HG03139 (cell line): ENCODE results near the gene CHRNG.
"Not testable (repeated sequence)": the region's sequence is repeated elsewhere in the genome, so short reads cannot be mapped to it uniquely, and the experiment has no call there.

Experiments used
- ATAC-seq: cut with Tn5 transposase; IDR thresholded peaks from one replicate; pipeline ENCODE4 v1.9.1; 2021; ENCODE audit not compliant: unreplicated experiment

Gene CHRNG

DNA sequence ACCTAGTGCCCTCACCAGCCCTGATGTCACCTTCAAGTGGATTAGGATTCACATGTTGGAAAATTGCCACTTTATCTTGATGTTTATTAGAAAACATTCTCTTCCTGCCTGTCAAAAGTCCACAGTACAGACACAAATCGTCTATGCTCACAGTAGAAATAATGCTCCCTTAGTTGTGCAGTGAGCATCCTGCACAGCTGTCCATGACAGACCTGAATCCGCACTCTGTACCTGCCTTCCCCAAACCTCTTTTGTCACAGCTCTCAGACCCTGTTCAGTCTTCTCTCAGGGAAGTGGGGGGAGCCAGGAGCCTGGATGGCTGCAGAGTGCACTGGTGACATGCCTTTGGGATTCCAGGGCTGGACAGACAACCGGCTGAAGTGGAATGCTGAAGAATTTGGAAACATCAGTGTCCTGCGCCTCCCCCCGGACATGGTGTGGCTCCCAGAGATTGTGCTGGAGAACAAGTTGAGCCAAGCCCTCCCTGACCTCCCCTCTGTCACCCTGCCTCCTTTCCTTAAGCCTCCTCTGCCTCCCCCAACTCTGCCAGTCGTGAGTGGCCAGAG, 11.5 kb upstream of the CHRNG start:
- no peak for ATAC-seq

DNA sequence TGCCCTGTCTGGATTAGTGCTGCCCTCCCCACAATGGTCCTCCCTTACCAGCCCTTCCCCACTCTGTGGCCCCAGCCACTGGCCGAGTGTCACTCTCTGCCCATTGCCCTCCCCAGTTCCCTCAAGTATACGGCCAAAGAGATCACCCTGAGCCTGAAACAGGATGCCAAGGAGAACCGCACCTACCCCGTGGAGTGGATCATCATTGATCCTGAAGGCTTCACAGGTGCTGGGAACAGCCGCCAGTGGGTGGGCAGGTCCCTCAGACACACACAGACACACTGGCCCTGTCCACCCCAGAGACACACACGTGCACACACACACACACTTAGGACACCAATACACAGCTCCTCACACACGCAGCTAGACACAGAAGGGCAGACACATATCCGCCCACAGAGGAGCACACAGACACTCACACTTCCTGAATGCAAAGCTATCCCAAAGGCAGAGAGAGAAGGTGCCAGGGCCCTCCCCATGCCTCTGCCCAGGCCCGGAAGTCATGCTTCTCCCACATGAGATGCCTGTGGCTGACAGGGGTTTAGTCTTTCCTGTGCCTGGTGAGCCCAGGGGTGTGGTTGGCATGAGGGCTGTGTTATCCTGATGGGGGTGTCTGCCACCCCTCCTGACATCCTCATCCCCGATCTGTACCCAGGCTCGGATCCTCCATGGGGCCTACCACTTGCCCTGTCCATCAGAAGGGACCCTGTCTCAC, 10.6 kb upstream of the CHRNG start:
- no peak for ATAC-seq

DNA sequence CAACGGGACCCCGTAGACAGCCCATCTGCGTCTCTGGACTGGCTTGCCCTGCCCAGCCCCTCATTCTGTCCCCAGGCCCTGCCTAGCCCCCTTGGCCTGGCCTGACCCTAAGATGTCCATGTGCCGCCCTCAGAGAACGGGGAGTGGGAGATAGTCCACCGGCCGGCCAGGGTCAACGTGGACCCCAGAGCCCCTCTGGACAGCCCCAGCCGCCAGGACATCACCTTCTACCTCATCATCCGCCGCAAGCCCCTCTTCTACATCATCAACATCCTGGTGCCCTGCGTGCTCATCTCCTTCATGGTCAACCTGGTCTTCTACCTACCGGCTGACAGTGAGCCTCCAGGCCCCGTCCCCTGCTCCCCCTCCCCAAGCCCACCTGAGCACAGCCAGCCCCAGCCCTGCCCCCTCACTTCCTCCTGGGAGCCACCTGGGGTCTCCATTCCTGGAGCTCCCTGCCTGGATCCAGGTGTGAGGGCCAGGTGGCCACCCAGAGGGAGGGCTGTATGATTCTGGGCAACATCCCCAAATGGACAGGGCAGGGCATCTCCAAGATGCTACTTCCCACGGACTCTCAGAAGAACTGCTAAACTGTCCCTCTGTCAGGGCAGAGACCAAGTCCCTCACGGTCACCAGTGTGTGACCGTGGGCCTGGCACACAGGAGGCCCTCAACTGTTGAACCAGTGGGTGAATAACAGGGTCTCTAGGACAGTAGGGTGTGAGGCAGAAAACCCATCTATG, 9.5 kb upstream of the CHRNG start:
- ATAC-seq = no peak

DNA sequence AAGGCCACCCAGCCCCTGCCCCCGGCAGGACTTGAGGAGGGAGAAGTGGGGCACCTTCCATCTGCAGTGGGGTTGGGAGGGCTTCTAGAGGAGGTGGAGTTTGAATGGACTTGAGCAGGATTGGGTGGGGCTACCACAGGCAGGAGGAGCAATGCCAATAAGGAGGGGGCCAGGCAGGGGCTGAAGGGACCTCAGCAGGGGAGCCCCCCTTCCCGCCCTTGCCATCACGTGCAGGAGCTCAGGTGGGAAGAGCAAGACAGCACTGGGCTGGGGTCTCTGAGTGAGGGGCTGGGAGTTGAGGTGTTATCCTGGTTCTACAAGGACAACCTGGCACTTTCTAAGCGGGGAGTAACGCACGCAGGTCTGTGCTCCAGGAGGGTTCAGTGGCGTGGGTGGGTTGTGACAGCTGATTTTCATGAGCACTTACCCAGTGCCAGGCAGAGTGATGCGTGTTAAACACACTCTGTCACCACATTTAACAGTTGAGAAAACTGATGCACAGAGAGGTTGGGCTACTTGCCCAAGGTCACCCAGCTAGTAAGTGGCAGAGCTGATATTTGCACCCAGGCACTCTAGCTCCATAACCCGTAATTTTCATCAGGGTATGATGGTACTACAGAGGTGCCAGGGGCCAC, 8.7 kb upstream of the CHRNG start:
- ATAC-seq = no peak

DNA sequence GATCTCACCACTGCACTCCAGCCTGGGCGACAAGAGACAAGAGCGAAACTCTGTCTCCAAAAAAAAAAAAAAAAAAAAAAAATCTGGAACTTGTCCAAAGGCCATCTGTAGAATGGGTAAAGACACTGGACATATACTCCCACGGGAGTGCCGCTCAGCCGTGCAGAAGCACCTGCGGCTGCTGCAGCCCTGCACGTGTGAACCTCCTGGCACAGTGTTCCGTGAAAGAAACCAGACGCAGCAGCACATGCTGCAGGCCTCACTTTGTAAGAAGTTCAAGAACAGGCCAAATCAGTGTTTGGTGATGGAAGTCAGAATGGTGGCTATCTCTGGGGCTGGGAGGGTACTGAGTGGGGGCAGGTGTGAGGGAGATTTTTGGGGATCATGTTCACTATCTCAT, 7.1 kb upstream of the CHRNG start:
- no peak for ATAC-seq

DNA sequence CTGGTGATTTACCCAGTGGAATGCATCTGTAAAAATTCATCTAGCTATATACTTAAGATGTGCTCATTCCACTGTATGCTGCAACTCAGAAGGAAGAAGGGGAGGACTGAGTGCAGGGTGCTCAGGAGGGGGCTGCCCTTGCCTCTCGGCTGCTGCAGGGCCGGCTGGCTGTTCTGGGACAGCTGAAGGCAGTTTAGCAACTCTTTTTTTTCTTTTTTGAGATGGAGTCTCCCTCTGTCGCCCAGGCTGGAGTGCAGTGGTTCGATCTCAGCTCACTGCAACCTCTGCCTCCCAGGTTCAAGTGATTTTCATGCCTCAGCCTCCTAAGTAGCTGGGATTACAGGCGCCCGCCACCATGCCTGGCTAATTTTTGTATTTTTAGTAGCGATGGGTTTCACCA, 6.7 kb upstream of the CHRNG start:
- ATAC-seq = not testable (repeated sequence)

DNA sequence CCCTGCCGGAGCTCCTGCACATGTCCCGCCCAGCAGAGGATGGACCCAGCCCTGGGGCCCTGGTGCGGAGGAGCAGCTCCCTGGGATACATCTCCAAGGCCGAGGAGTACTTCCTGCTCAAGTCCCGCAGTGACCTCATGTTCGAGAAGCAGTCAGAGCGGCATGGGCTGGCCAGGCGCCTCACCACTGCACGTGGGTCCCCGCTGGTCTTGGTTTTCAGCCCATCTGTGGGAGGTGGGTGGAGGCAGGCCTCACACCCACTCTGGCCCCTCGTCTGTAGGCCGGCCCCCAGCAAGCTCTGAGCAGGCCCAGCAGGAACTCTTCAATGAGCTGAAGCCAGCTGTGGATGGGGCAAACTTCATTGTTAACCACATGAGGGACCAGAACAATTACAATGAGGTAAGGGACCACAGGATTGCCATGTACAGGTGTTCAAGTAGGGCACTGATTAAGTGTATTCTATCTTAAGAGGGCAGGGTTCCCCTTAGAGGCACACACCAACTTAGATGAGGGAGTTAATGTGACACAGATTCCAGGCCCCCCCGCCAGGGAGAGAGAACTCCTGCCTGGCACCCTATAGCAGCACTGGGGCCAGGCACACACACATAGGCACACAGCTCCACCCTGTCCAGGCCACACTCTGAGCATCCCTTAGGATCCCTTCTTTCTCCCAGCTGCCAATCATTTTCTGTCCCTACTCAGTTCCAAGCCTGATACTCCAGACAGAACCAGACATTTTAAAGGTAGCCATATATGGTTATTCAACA, 5.4 kb upstream of the CHRNG start:
- no peak for ATAC-seq

DNA sequence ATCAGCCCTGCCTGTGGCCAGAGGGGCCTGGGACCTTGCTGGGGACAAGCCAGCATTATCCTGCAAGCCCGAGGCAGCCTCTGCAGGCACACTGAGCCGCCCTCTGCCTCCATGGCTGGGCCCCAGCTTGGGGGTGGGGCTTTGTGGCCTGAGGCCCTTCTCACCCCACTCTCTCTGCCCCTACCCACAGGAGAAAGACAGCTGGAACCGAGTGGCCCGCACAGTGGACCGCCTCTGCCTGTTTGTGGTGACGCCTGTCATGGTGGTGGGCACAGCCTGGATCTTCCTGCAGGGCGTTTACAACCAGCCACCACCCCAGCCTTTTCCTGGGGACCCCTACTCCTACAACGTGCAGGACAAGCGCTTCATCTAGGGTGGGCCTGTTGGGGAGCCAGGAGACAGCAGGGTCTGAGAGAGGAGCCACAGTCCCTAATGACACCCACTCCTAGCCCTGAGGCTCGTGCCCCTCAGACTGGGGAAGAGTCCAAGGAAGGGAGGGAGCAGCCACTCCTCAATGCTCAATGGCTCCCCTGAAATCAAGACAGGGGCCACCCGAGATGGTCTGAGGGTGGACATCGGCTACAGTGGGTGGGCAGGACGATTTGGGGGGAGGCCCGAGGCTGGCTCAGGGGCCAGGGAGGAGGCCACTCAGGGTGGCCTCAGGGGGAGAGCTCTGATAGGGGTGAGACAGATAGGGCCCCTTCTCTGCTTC, 4.4 kb upstream of the CHRNG start:
- ATAC-seq = no peak

DNA sequence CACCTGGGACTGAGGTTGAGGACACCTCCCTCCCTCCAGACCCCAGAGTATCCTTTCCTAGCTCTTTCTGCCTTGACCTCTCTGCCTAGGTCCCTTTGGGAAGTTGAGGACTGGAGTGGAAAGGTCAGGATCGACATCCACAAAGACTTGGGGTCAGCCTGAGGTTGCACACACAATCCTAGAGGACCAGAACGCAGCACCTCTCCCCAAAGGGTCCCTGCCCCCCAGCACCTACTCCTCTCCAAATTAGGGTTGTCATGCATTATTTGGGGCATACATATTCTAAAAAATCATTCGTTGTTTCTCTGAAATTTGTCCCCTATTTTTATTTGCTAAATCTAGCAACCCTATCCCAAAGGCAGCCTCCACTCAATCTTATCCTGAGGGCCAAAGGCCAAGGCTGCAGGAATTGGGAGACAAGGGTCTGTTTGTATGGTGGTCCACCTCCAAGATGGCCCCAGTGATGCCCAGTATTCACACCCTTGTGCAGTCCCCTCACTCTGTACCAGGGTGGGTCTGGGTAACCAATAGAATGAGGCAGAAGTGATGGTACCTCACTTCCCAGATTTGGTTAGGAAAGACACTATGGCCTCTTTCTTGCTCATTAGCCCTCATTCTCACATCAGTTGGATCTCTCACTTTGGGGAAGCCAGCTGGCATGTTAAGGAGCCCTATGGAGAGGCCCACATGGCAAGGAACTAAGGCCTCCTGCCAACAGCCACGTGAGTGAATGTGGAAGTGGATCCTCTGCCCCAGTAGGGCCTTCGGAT, 3.5 kb upstream of the CHRNG start:
- no peak for ATAC-seq

DNA sequence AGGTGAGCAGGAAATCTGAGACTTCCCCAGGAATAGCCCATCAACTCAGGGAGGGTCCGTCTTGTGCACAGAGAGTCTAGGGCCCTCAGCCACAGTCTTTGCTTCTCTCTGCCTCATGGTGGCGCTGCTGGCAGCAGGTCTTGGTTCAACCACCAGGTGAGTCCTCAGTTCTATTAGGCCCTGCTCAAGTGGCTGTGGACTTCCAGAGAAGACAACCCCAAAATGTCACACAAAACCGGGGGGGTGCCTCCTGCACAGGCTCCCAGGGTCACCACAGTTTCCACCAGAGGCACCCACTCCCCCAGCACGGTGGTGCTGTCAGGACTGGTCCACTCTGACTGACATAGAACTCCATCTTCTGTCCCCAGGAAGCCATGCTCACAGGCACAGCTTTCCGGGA, 2.4 kb upstream of the CHRNG start:
- no peak for ATAC-seq

DNA sequence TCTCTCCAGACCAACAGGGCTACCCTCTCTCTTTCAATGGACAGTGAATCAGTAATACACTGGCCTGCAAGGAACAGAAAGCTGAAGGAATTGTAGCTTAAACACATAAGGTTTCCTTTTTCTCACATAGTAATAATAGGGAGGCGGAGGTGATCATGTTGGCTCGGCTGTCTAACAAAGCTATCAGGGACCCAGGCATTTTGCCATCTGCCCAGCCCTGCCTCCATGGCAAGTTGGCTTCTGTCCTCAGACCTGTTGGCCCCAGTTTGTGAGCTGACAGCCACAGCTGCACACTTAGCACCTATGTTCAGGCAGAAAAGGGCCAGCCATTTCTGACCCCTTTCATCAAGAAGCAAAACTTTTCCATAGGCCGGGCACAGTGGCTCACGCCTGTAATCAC, 2.0 kb upstream of the CHRNG start:
- ATAC-seq = no peak

DNA sequence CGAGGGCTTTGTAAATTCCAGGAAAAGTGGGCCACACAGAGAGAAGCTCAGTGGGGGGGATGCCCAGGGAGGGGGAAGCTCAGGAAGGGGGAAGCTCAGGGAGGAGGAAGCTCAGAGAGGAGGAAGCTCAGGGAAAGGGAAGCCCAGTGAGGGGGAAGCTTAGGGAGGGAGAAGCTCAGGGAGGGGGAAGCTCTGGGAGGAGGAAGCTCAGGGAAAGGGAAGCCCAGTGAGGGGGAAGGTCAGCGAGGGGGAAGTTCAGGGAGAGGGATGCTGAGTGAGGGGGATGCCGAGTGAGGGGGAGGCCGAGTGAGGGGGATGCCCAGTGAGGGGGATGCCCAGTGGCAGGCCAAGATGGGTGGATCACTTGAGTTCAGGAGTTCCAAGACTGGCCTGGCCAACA, 821 bp upstream of the CHRNG start:
- no peak for ATAC-seq

DNA sequence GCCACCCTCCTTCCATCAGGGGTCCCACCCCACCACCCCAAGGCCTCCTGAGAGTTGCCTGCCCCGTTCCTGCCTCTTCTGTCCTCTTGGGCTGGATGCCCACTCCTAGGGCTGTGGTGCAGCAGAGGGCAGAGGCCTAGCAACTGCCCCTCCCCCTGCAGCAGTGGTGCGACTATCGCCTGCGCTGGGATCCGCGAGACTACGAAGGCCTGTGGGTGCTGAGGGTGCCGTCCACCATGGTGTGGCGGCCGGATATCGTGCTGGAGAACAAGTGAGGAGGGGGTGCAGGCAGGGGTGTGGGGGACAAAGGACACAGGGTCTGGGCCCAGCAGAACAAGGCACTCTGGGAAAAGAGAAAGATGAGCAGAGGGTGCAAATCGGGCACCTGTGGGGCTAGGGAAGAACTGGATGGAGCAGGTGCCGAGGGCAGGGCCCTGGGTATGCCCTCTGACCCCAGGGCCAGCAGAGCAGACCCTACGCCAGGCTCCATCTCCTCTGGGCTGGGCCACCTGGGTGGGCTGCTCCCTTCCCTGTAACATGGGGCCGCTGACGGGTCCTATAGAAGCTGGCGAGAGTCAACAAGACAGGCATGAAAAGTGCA, 1.0 kb downstream of the CHRNG start:
- no peak for ATAC-seq

DNA sequence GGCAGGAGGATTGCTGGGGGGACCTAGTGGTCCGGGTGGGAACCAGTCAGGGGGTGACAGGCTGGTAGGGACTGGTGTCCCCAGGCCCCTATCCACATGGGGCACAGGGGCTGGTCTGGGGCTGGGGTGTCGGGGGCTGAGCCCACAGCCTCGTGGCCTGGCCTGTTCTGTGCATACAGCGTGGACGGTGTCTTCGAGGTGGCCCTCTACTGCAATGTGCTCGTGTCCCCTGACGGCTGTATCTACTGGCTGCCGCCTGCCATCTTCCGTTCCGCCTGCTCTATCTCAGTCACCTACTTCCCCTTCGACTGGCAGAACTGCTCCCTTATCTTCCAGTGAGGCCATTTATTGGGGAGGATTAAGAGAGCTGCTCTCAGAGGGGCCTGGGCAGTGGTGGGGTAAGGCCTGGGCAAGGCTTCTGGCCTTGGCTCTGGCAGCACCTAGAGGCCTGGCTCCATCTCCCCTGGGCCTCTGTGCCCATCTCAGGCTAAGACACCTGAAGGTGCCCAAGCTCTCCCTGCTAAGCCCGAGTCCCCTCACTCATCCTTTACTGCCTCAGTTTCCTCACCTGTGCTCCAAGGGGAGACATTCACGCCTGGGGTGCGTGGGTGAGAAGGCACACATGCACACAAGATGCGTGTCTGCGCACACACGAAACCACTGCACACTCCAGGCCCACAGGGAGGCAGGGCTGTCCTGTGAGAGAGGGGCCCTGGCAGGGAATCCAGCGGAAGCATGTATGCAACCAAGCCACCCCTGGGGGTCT, 1.9 kb downstream of the CHRNG start:
- no peak for ATAC-seq

DNA sequence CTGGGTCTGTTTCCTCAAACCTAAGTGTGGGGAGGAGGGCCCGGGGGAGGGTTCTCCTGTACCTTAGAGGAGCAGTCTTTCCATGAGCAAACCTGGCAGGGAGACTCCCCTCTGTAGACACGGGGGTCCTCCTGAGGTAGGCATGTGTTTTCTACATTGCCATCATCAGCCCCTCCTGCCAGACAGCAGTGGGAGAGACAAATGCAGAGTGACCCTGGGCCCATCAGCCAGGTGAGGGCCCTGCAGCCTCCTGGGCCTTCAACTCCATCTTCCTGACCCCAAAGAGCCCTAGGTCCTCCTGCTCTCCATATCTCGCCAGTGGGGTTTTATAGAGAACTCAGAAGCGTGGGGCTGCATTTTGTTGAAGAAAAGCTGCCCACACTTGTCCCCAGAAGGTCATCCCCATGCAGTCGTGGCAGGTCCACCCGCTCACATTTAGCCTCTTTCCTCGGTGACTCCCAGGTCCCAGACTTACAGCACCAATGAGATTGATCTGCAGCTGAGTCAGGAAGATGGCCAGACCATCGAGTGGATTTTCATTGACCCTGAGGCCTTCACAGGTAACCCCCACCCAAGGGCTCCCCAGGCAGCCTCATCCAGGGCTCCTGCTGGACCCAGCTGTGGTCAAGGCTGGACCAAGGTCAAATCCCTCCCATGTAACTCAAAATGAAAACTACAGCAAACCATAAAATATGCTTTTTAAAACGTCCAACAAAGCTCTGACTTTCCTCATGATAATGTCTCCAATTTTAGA, 2.6 kb downstream of the CHRNG start:
- ATAC-seq = no peak

DNA sequence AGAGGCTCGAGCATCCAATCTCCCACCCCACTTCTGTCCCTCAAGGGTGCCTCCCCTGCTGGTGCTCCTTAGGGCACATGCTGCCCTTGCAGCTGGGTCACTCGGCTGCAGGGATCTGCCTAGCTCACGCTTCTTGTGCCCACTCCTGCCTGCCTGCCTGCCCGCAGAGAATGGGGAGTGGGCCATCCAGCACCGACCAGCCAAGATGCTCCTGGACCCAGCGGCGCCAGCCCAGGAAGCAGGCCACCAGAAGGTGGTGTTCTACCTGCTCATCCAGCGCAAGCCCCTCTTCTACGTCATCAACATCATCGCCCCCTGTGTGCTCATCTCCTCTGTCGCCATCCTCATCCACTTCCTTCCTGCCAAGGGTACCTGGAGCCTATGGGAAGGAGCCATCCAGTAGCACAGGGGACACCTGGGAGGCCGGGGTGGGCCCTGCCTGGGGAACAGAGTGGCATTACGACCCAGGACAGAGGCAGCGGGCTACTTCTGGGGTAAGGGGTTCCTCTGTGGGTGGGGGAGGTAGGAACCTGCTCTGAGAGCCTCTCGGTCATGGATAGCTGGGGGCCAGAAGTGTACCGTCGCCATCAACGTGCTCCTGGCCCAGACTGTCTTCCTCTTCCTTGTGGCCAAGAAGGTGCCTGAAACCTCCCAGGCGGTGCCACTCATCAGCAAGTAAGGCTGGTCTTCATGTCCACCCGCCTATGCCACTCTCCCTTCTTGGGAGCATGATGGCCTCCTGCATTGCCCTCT, 3.4 kb downstream of the CHRNG start:
- ATAC-seq = no peak

DNA sequence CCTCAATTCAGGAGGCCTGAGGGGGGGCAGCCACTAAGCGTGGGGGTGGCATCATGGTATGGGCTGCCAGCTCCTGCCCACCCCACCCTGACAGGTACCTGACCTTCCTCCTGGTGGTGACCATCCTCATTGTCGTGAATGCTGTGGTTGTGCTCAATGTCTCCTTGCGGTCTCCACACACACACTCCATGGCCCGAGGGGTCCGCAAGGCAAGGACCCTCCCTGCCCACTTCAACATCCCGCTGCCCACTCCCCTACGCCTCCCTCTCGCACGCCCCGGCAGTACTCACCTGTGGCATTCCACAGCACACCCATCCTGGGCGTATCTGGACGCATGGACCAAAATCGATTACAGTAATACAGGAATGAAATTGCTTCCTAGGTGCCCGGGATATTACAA, 4.0 kb downstream of the CHRNG start:
- ATAC-seq = no peak
